Right atrium auricular region (tissue), 2 donors: ENCODE results near the gene C1orf53. TPM values are rescaled to one million over a fixed set of nuclear protein-coding genes. Genes with fewer than 3 reads are reported as not detected.

Experiments
- DNase-seq: peaks from one replicate; pipeline ENCODE4 v3.0.0-alpha.2; 2019; ENCODE audit warnings: low spot score
- H3K27ac ChIP-seq, 2 donors: fragments of 200-600 bp; sonication (generic); 1 replicate in 1 of 2; 2 replicates in 1 of 2; pipeline ENCODE4 v1.5.1; 2016 to 2019
- H3K27me3 ChIP-seq, 2 donors: fragments of 200-600 bp; sonication (generic); one replicate each; pipeline versions ENCODE4 v1.5.1 to v1.6.0; 2017 to 2019
- H3K36me3 ChIP-seq: fragments of 200-600 bp; sonication (generic); one replicate; pipeline ENCODE4 v1.5.1; 2016
- H3K4me1 ChIP-seq, 2 donors: fragments of 200-600 bp; sonication (generic); one replicate each; pipeline versions ENCODE4 v1.5.1 to v1.6.0; 2017 to 2019
- H3K4me3 ChIP-seq, 2 donors: fragments of 200-600 bp; sonication (generic); 1 replicate in 1 of 2; 2 replicates in 1 of 2; pipeline ENCODE4 v1.5.1; 2017 to 2019; ENCODE audit warnings: mild to moderate bottlenecking in 1 of 2, moderate library complexity in 1 of 2
- H3K9me3 ChIP-seq, 2 donors: fragments of 200-600 bp; sonication (generic); one replicate each; pipeline ENCODE4 v1.5.1; 2019
- CTCF ChIP-seq, 2 donors: fragments of 200-600 bp; sonication (generic); IDR thresholded peaks; one replicate each; pipeline ENCODE4 v1.5.1; 2019; ENCODE audit warnings: antibody characterized with exemption in 2 of 2
- total RNA-seq, 2 donors: library from RNA; depleted of rRNA; stranded (reverse); fragments of >200 nt; gene quantifications; one replicate each; pipeline ENCODE4 v1.1.0, GENCODE V29; 2016

The C1orf53 gene
- total RNA-seq, 2 donors from 2014 or later: 4.0 to 12.1 TPM

- DNase-seq: no peak
- Histone ChIP-seq H3K4me1 (no peaks in the 10 kb centered on the region), H3K9me3 (no peaks in the 10 kb centered on the region), H3K27ac (no peak overlapping the region), H3K4me3 (no peak overlapping the region), H3K36me3 (no peaks in the 10 kb centered on the region), H3K27me3 (no peaks in the 10 kb centered on the region)
- TF ChIP-seq CTCF (IDR thresholded peaks at IDR 0.05): no peak
Observed at GRCh38 chr1:197890936-197891335, 11.5 kb upstream of the C1orf53 start.

- no peaks in the 10 kb centered on the region for H3K36me3 ChIP-seq
- H3K27ac ChIP-seq: no peak overlapping the region
- H3K27me3 ChIP-seq: no peaks in the 10 kb centered on the region
- H3K9me3 ChIP-seq: no peaks in the 10 kb centered on the region
- no peak for TF ChIP-seq CTCF (IDR thresholded peaks at IDR 0.05)
- no peak for DNase-seq
- no peaks in the 10 kb centered on the region for H3K4me1 ChIP-seq
- no peak overlapping the region for H3K4me3 ChIP-seq
Observed at GRCh38 chr1:197892684-197893083, 9.7 kb upstream of the C1orf53 start.

- H3K27ac ChIP-seq: no peak overlapping the region
- TF ChIP-seq CTCF (IDR thresholded peaks at IDR 0.05): no peak
- no peak for DNase-seq
- no peak overlapping the region for H3K4me3 ChIP-seq
- H3K9me3 ChIP-seq: no peaks in the 10 kb centered on the region
- no peaks in the 10 kb centered on the region for H3K27me3 ChIP-seq
- H3K4me1 ChIP-seq: no peaks in the 10 kb centered on the region
- no peaks in the 10 kb centered on the region for H3K36me3 ChIP-seq
Observed at GRCh38 chr1:197896301-197896700, 6.1 kb upstream of the C1orf53 start.

GRCh38 chr1:197899037-197899436, 3.4 kb upstream of the C1orf53 start:
- Histone ChIP-seq H3K27ac (no peak overlapping the region), H3K4me3 (no peak overlapping the region), H3K9me3 (no peaks in the 10 kb centered on the region), H3K27me3 (no peaks in the 10 kb centered on the region), H3K4me1 (peaks cover 0 to 7% of the 10 kb centered on the region in 2 donors), H3K36me3 (no peaks in the 10 kb centered on the region)
- no peak for DNase-seq
- TF ChIP-seq CTCF (IDR thresholded peaks at IDR 0.05): no peak

- no peaks in the 10 kb centered on the region for H3K36me3 ChIP-seq
- no peak for TF ChIP-seq CTCF (IDR thresholded peaks at IDR 0.05)
- peaks cover 0 to 7% of the 10 kb centered on the region in 2 donors for H3K4me1 ChIP-seq
- no peaks in the 10 kb centered on the region for H3K9me3 ChIP-seq
- H3K27me3 ChIP-seq: no peaks in the 10 kb centered on the region
- DNase-seq: no peak
- H3K4me3 ChIP-seq: peak overlapping the region; percentile 71 to 74
- peak overlapping the region; percentile 84 to 90 for H3K27ac ChIP-seq
Observed at GRCh38 chr1:197902131-197902453, 338 bp upstream of the C1orf53 start.

GRCh38 chr1:197903196-197903514, 725 bp downstream of the C1orf53 start:
- Histone ChIP-seq H3K36me3 (no peaks in the 10 kb centered on the region), H3K4me1 (peaks cover 0 to 7% of the 10 kb centered on the region in 2 donors), H3K9me3 (no peaks in the 10 kb centered on the region), H3K4me3 (peak overlapping the region; percentile 71 to 74), H3K27me3 (peaks cover 0 to 5% of the 10 kb centered on the region in 2 donors), H3K27ac (peak overlapping the region; percentile 84 to 90)
- no peak for DNase-seq
- TF ChIP-seq CTCF (IDR thresholded peaks at IDR 0.05): no peak
